Astrocyte of the cerebellum (primary cell): Measurements from ENCODE around the gene CYP2C19.
"Not testable (repeated sequence)": the region's sequence is repeated elsewhere in the genome, so short reads cannot be mapped to it uniquely, and the experiment has no call there.

Source experiments
- DNase-seq: peaks from one replicate; pipeline ENCODE4 v3.0.0-alpha.2; 2011; ENCODE audit warnings: low read depth
- H3K4me3 ChIP-seq: 2 replicates; pipeline ENCODE4 v1.5.1; 2011; ENCODE audit warnings: mild to moderate bottlenecking, low read depth, low read length, moderate library complexity
- in situ Hi-C: cut with HindIII; loops from 2 replicates; pipeline ENCODE4 v1.10.0; 2017; ENCODE audit warnings: low sequenced_read_pairs
- TF ChIP-seq, protein P1 (sequence below): IDR thresholded peaks from 2 replicates; pipeline ENCODE4 v1.5.1; 2012; ENCODE audit warnings: low read length, low read depth, moderate library complexity, mild to moderate bottlenecking; ENCODE audit errors: missing control alignments

The CYP2C19 gene

DNA sequence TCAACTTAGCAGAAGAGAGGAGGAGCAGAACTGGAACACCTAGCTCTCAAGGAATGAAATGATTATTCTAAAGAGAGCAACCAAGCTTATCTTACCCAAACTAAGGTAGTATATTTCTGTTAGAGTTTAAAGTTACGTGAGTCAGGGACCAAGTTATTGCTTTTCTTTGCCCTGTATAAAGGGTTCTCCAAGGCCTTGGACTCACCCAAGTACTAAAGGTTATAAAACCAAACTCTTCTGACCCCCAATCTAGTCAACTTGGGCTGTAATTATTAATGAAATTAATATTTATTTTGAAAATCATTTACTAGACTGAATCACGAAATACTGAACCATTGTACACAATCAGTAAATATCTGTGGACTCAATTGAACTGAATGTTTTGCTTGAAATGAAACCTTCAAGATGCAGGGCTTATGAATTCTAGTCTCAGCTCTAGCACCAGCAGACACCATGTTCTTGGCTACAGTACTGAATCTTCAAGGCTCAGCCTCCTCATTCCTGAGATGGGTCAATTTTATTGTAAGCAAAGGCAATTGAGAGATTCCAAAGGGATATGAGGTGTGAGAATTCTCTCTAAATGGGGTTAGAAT, 1.8 kb upstream of the CYP2C19 start:
- TF ChIP-seq, protein P1, sequence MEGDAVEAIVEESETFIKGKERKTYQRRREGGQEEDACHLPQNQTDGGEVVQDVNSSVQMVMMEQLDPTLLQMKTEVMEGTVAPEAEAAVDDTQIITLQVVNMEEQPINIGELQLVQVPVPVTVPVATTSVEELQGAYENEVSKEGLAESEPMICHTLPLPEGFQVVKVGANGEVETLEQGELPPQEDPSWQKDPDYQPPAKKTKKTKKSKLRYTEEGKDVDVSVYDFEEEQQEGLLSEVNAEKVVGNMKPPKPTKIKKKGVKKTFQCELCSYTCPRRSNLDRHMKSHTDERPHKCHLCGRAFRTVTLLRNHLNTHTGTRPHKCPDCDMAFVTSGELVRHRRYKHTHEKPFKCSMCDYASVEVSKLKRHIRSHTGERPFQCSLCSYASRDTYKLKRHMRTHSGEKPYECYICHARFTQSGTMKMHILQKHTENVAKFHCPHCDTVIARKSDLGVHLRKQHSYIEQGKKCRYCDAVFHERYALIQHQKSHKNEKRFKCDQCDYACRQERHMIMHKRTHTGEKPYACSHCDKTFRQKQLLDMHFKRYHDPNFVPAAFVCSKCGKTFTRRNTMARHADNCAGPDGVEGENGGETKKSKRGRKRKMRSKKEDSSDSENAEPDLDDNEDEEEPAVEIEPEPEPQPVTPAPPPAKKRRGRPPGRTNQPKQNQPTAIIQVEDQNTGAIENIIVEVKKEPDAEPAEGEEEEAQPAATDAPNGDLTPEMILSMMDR = no peak
- H3K4me3 ChIP-seq = no peak overlapping the region
- no peak for DNase-seq
- in situ Hi-C loops = no loop called here

DNA sequence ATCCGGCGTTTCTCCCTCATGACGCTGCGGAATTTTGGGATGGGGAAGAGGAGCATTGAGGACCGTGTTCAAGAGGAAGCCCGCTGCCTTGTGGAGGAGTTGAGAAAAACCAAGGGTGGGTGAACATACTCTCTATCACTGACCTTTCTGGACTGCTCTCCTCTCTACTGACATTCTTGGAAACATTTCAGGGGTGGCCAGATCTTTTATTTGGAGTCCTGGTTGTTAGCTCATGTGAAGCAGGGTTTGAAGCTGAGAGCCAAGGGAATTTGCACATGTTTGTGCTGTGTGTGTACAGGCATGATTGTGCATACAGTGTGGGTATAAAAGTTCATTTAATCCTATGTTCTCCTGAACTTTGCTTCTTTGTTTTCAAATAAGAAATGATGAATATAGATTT, 12.9 kb downstream of the CYP2C19 start:
- H3K4me3 ChIP-seq, in situ Hi-C loops, DNase-seq: not testable (repeated sequence)

- DNase-seq = no peak
- TF ChIP-seq, protein P1 = no peak
- in situ Hi-C loops = no loop called here
- no peak overlapping the region for H3K4me3 ChIP-seq
Observed at GRCh38 chr10:94777886-94778458, 15.5 kb downstream of the CYP2C19 start.

DNA sequence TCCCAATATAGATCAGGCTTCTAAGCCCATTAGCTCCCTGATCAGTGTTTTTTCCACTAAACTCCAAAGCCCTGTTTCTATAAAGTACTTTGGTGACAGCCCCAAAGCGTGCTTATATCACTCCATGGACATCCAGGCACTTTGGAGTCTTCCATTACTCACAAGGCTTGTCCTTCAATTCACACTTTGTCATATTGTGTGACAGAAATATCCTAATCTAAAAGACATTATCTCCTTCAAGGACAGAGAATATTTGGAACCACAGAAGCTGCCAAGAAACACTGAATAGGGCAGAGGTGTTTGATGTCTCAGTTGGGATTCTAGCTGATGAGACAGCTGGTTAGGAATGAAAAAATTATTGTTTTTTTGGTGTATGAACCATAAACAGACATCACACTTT, 18.4 kb downstream of the CYP2C19 start:
- no peak for DNase-seq
- no peak overlapping the region for H3K4me3 ChIP-seq
- in situ Hi-C loops = no loop called here
- TF ChIP-seq, protein P1 = no peak

GRCh38 chr10:94784256-94784655, 21.8 kb downstream of the CYP2C19 start:
- TF ChIP-seq, protein P1 = no peak
- in situ Hi-C loops = no loop called here
- DNase-seq = no peak
- no peak overlapping the region for H3K4me3 ChIP-seq

DNA sequence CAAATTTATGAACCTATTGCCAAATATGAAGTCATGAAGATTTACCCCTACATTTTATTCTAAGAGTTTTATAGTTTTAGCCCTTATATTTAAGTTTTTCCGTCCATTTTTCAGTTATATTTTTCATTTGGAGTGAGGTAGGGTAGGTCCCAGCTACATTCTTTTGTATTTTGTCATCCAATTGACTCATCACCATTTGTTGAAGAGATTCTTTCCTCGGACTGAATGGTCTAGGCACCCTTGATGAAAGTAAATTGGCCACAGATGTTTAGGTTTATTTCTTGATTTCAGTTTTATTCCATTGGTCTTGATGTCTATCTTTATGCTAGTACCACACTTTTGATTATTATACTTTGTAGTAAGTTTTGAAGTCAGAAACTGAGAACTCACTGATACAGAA, 22.7 kb downstream of the CYP2C19 start:
- H3K4me3 ChIP-seq = no peak overlapping the region
- TF ChIP-seq, protein P1 = no peak
- no peak for DNase-seq
- in situ Hi-C loops = no loop called here

- DNase-seq, H3K4me3 ChIP-seq, in situ Hi-C loops: not testable (repeated sequence)
Observed at GRCh38 chr10:94800551-94800950, 38.1 kb downstream of the CYP2C19 start.

- in situ Hi-C loops = no loop called here
- DNase-seq = no peak
- TF ChIP-seq, protein P1 = no peak
Observed at GRCh38 chr10:94803307-94803706, 40.8 kb downstream of the CYP2C19 start.

DNA sequence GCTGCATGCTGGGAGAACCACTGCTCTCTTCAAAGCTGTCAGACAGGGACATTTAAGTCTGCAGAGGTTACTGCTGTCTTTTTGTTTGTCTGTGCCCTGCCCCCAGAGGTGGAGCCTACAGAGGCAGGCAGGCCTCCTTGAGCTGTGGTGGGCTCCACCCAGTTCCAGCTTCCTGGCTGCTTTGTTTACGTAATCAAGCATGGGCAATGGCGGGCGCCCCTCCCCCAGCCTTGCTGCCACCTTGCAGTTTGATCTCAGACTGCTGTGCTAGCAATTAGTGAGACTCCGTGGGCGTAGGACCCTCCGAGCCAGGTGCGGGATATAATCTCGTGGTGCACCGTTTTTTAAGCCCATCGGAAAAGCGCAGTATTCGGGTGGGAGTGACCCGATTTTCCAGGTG, 67.5 kb downstream of the CYP2C19 start:
- DNase-seq, H3K4me3 ChIP-seq, in situ Hi-C loops: not testable (repeated sequence)

More at GRCh38 chr10:94803307-94803706, 40.8 kb downstream of the CYP2C19 start:
- no peak overlapping the region for H3K4me3 ChIP-seq
